ENCODE measurements around the gene MXD3. TPM values are rescaled to one million over a fixed set of nuclear protein-coding genes. Genes with fewer than 3 reads are reported as not detected.
A peak's percentile ranks its signal among the peaks of the same experiment; 100 is the strongest.

Gene MXD3
- total and polyA plus RNA-seq, 2 donors from 2014 or later: 4.9 to 6.6 TPM

GRCh38 chr5:177303925-177304391, 7.7 kb downstream of the MXD3 start:
- Histone ChIP-seq H3K27me3 (ENCODE audit: control insufficient read depth, insufficient read depth, low read length) (no peaks in the 10 kb centered on the region), H3K9me3 (ENCODE audit: control insufficient read depth in 2 of 3, insufficient read depth in 1 of 3, low read length in 3 of 3) (no peaks in the 10 kb centered on the region), H3K4me1 (ENCODE audit: control insufficient read depth in 2 of 3, insufficient read depth in 2 of 3, low read depth in 1 of 3, low read length in 3 of 3) (peaks cover 0 to 29% (median 4%) of the 10 kb centered on the region in 3 donors), H3K36me3 (ENCODE audit: control insufficient read depth in 2 of 3, insufficient read depth in 3 of 3, low read length in 3 of 3) (peaks cover 0 to 27% (median 13%) of the 10 kb centered on the region in 3 donors), H3K4me3 (ENCODE audit: low read length in 3 of 3) (peak overlapping the region; percentile 80 to 83 (median 83)), H3K27ac (ENCODE audit: low read depth in 2 of 2, low read length in 2 of 2) (peak overlapping the region; percentile 23 to 76), H3K9ac (ENCODE audit: low read length in 3 of 3) (peak overlapping the region; percentile 30 to 71 (median 67))
- intact Hi-C loops (cut with DNase I): no loop called here
- FAIRE-seq: no peak
- DNase-seq: no peak
- no peak for TF ChIP-seq CTCF (IDR thresholded peaks at IDR 0.05; ENCODE audit: borderline replicate concordance, extremely low read depth, insufficient read depth)

GRCh38 chr5:177303121-177303924, 8.4 kb downstream of the MXD3 start, which contains the start of the genes PRELID1 and RAB24:
PRELID1 (plus strand) TSS chr5:177303799; CDS start chr5:177303986, 187 bp downstream.
RAB24 (minus strand) TSS chr5:177303719; CDS start chr5:177303288, 431 bp downstream.
- Histone ChIP-seq H3K27ac (ENCODE audit: low read depth in 2 of 2, low read length in 2 of 2) (peak within 1 kb of the TSS; percentile 76 to 80), H3K27me3 (ENCODE audit: control insufficient read depth, insufficient read depth, low read length) (no peaks in the 10 kb centered on the region), H3K36me3 (ENCODE audit: control insufficient read depth in 2 of 3, insufficient read depth in 3 of 3, low read length in 3 of 3) (peaks cover 0 to 27% (median 13%) of the 10 kb centered on the region in 3 donors), H3K9me3 (ENCODE audit: control insufficient read depth in 2 of 3, insufficient read depth in 1 of 3, low read length in 3 of 3) (no peaks in the 10 kb centered on the region), H3K4me1 (ENCODE audit: control insufficient read depth in 2 of 3, insufficient read depth in 2 of 3, low read depth in 1 of 3, low read length in 3 of 3) (peaks cover 0 to 29% (median 4%) of the 10 kb centered on the region in 3 donors), H3K4me3 (ENCODE audit: low read length in 3 of 3) (peak within 1 kb of the TSS; percentile 80 to 84 (median 83)), H3K9ac (ENCODE audit: low read length in 3 of 3) (peak within 1 kb of the TSS; percentile 63 to 71 (median 67))
- intact Hi-C loops (cut with DNase I): no loop called here
- DNase-seq: peak; percentile 89 to 96 (median 93)
- FAIRE-seq: no peak
- TF ChIP-seq CTCF (IDR thresholded peaks at IDR 0.05; ENCODE audit: borderline replicate concordance, extremely low read depth, insufficient read depth): peak; percentile 36

GRCh38 chr5:177302354-177303110, 9.2 kb downstream of the MXD3 start:
- intact Hi-C loops (cut with DNase I): no loop called here
- H3K27me3 ChIP-seq (ENCODE audit: control insufficient read depth, insufficient read depth, low read length): no peaks in the 10 kb centered on the region
- peak overlapping the region; percentile 76 to 80 for H3K27ac ChIP-seq (ENCODE audit: low read depth in 2 of 2, low read length in 2 of 2)
- H3K9me3 ChIP-seq (ENCODE audit: control insufficient read depth in 2 of 3, insufficient read depth in 1 of 3, low read length in 3 of 3): no peaks in the 10 kb centered on the region
- no peak for DNase-seq
- peak overlapping the region; percentile 68 to 84 (median 80) for H3K4me3 ChIP-seq (ENCODE audit: low read length in 3 of 3)
- TF ChIP-seq CTCF (IDR thresholded peaks at IDR 0.05; ENCODE audit: borderline replicate concordance, extremely low read depth, insufficient read depth): peak; percentile 3
- peak overlapping the region; percentile 46 to 60 (median 53) for H3K9ac ChIP-seq (ENCODE audit: low read length in 3 of 3)
- H3K36me3 ChIP-seq (ENCODE audit: control insufficient read depth in 2 of 3, insufficient read depth in 3 of 3, low read length in 3 of 3): peaks cover 0 to 31% (median 13%) of the 10 kb centered on the region in 3 donors
- no peak for FAIRE-seq
- H3K4me1 ChIP-seq (ENCODE audit: control insufficient read depth in 2 of 3, insufficient read depth in 2 of 3, low read depth in 1 of 3, low read length in 3 of 3): peaks cover 0 to 29% (median 4%) of the 10 kb centered on the region in 3 donors
